GM21576 (cell line): ENCODE data around the gene SNX27.
"Not testable (repeated sequence)": the region's sequence is repeated elsewhere in the genome, so short reads cannot be mapped to it uniquely, and the experiment has no call there.

Experiments
- ATAC-seq: cut with Tn5 transposase; IDR thresholded peaks from one replicate; pipeline ENCODE4 v1.9.1; 2021; ENCODE audit warnings: mild to moderate bottlenecking, moderate library complexity; ENCODE audit not compliant: unreplicated experiment

SNX27 gene

DNA sequence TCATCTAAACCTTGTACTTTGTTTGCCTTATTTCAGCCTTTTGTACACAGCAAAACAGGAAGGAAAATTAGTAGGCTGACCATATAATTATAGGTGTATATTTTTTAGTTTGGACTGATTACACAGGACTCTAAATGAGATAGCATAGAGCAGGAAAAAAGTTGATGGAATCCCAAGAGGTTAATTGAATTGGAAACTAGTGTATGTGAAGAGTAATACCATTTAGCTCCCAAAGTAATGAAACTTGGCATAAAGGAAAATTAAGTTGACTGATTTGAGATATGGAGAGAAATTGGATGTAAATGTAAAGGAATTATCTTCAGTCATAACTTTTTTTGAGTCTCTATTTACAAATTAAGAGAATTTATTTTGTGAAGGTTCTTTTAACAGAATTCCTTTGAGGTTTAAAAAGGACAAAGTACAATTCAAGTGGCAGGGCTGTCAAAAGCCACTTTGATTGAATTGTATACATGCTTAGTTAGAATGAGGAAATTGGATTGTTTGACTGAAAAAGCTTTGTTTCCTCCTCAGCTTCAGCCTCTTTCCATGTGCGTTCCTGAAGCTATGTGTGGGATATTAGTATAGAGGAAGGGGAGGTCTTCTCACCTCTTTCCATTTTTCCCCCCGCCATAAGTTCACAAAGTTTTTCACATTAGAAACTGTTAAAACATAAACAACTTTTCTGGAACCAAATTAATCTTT lies 26.4 kb downstream of the SNX27 start:
- ATAC-seq: no peak

- no peak for ATAC-seq
These were observed 27.0 kb downstream of the SNX27 start for GRCh38 chr1:151638812-151639211.

- no peak for ATAC-seq
These were observed 27.6 kb downstream of the SNX27 start for GRCh38 chr1:151639466-151639865.

DNA sequence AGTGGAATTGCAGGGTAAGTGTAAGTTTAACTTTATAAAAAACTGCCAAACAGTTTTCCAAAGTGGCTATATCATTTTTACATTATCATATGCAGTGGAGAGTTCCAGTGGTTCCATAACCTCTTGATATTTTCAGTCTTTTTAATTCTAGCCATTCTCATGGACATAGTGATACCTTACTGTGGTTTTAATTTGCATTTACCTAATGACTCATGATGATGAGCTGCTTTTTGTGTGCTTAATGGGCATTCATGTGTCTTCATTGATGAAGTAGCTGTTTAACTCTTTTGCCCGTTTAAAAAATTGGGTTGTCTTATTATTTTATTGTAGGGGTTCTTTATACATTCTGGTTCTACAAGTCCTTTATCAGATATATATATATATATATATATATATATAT lies 29.4 kb downstream of the SNX27 start:
- no peak for ATAC-seq

GRCh38 chr1:151643085-151643484 lies 31.2 kb downstream of the SNX27 start:
- not testable (repeated sequence) for ATAC-seq

DNA sequence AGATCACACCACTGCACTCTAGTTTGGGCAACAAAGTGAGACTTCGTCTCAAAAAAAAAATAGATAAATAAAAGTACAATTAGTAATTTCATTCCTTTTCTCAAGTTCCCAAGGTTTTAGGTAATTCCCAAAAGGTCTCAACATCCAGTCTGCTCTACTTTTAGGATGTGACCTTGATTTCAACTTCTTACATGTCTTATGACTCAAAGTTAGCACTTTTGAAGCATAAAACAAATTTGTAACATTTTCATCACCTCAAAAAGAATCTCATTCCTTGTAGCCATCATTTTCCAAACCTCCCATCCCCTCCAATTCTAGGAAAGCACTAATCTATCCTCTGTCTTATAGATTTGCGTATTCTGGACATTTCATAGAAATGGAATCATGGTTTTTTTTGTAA lies 32.2 kb downstream of the SNX27 start:
- no peak for ATAC-seq

GRCh38 chr1:151653397-151653796 lies 41.5 kb downstream of the SNX27 start:
- no peak for ATAC-seq

DNA sequence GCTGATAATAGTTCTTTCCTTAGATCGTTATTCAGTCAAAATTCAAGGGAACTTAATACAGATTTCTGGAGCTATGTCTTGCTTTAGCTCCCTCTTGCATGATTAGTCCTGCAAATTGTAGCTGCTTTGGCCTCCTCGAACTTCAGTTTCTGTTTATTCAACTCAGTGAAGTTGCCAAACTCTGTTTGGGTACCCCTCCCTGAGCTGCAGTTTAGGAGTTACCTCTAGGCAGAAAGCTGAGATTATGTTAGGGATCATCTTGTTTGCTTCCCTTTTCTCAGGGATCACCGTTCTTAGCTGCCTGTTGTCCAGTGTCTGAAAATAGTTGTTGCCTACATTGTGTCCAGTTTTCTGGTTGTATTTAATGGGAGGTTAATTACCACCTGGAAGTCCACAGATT lies 43.5 kb downstream of the SNX27 start:
- ATAC-seq: no peak

GRCh38 chr1:151661751-151662150 lies 49.9 kb downstream of the SNX27 start:
- no peak for ATAC-seq

GRCh38 chr1:151668090-151668489 lies 56.2 kb downstream of the SNX27 start:
- no peak for ATAC-seq

- ATAC-seq: not testable (repeated sequence)
These were observed 58.3 kb downstream of the SNX27 start for GRCh38 chr1:151670036-151670675.

- ATAC-seq: no peak
These were observed 61.6 kb downstream of the SNX27 start for GRCh38 chr1:151673407-151673806.

GRCh38 chr1:151680391-151680790 lies 68.5 kb downstream of the SNX27 start:
- ATAC-seq: no peak

GRCh38 chr1:151680826-151681225 lies 69.0 kb downstream of the SNX27 start:
- ATAC-seq: no peak

GRCh38 chr1:151681923-151682322 lies 70.1 kb downstream of the SNX27 start:
- ATAC-seq: no peak

GRCh38 chr1:151682901-151683300 lies 71.1 kb downstream of the SNX27 start:
- not testable (repeated sequence) for ATAC-seq

- ATAC-seq: no peak
These were observed 72.3 kb downstream of the SNX27 start for GRCh38 chr1:151684128-151684527.

- no peak for ATAC-seq
These were observed 74.7 kb downstream of the SNX27 start for GRCh38 chr1:151686561-151686960.

DNA sequence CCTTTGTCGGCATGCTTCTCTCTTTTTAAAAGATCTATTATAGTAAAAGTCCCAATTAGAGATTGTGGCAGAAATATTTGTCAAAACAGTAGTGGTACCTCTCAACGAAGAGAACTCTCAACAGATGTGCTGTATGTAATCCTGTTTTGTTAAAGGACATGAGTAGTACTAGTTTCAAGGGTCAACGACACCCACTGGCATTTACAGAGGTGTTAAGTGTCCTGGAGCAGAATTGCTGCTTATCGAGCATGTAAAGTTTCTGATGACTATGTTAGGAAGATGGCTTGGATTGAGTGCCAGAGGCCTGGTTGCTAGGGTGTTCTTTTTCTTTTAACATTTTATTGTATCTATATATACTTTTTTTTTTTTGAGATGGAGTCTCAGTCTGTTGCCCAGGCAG lies 77.6 kb downstream of the SNX27 start:
- no peak for ATAC-seq

DNA sequence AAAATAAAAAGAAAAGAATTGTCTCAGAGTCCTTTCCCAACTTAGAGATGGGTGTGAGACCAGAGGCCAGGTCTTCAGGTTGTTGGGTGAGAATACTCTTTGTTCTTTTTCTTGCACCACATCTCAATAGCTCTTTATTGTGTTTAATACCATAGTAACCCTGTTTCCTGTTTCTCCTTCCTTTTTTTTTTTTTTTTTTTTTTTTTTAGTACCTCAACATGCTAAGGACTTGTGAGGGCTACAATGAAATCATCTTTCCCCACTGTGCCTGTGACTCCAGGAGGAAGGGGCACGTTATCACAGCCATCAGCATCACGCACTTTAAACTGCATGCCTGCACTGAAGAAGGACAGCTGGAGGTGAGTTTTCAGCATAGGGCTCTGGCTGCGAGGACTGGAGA lies 80.4 kb downstream of the SNX27 start:
- ATAC-seq: no peak

DNA sequence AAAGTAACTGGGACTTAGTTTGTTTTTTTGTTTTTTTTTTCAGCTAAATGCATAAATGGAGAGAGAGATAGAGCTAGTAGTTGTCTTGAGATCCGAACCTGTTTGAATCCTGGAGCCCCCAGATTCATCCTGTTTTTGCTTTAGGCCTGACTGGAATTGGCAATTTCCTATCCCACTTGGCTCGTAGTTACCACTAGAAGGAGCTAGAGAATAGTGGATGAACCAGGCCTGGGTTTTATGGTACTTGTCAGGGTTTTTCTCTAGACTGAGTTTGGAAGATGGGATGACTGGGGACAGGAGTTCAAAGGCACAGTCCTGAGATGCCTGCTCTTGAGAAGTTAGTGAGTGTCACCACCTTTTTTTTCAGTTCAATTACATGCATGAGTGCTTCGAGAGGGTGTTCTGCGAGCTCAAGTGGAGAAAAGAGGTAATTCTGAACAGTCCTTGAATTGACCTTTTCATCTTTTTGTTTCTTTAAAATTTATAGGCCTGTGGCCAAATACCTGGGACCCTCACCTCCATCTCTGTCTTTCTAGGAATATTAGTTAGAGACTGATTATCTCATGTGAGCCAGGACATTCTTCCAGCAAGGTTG lies 81.3 kb downstream of the SNX27 start:
- no peak for ATAC-seq

GRCh38 chr1:151701515-151701914 lies 89.7 kb downstream of the SNX27 start:
- no peak for ATAC-seq
